Measurements from ENCODE around the gene RAB19.
"Not testable (repeated sequence)": the region's sequence is repeated elsewhere in the genome, so short reads cannot be mapped to it uniquely, and the experiment has no call there.

DNA sequence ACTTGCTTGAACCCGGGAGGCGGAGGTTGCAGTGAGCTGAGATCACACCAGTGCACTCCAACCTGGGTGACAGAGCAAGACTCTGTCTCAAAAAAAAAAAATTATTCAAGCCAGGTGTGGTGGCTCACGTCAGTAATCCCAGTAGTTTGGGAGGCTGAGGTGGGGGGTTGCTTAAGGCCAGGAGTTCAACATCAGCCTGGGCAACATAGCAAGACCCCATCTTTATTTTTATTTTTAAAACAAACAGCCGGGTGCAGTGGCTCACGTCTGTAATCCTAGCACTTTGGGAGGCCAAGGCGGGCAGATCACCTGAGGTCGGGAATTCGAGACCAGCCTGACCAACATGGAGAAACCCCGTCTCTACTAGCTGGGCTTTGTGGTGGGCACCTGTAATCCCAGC lies 12.0 kb downstream of the RAB19 start:
- TF ChIP-seq, protein P1, sequence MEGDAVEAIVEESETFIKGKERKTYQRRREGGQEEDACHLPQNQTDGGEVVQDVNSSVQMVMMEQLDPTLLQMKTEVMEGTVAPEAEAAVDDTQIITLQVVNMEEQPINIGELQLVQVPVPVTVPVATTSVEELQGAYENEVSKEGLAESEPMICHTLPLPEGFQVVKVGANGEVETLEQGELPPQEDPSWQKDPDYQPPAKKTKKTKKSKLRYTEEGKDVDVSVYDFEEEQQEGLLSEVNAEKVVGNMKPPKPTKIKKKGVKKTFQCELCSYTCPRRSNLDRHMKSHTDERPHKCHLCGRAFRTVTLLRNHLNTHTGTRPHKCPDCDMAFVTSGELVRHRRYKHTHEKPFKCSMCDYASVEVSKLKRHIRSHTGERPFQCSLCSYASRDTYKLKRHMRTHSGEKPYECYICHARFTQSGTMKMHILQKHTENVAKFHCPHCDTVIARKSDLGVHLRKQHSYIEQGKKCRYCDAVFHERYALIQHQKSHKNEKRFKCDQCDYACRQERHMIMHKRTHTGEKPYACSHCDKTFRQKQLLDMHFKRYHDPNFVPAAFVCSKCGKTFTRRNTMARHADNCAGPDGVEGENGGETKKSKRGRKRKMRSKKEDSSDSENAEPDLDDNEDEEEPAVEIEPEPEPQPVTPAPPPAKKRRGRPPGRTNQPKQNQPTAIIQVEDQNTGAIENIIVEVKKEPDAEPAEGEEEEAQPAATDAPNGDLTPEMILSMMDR (conservative IDR thresholded peaks at IDR 0.05; ENCODE audit: low read depth, low read length) = not testable (repeated sequence)
- TF ChIP-seq EZH2 (IDR thresholded peaks at IDR 0.05; ENCODE audit: low read length, unreplicated experiment) = not testable (repeated sequence)
